Measurements from ENCODE around the gene SRPRB.

DNA sequence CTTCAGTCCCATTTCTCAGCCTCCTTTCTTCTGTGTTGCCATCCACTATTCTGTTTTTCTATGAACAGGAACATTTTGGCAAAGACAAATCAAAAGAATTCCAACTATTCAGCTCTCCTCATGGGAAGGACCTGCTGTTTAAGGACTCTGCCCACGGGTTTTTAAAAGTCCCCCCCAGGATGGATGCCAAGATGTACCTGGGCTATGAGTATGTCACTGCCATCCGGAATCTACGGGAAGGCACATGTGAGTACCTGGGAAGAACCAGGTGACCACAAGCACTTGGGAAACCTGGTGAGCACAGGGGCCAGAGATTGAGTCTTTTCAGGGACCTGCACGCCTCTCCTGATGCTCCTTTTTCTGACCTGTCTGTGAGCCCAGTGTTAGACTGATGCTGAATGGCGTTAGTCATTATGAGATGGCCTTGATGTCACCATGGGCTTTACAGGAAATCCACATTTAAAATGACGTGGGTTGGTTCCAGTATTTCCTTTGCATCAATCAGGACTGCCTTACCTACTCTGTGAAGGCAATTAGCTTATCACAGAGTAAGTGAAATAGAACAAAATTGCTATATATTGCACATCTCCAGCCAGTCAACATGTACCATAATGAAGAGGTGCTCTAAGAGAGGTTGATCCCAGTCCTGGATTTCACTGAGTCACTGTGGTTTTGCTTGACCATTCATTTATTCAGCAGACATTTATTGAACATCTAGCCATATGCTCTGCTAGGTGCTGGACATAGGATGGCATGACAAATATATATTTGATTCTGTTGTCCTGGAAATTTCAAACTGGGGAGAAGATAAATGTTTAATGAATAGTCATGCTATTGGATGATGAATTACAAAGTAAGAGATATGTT, 47.7 kb upstream of the SRPRB start:
- no peak for TF ChIP-seq EZH2 (IDR thresholded peaks at IDR 0.05; ENCODE audit: insufficient read depth, poor library complexity, severe bottlenecking)
- no peak for TF ChIP-seq EZH2phosphoT487 (IDR thresholded peaks at IDR 0.05; ENCODE audit: insufficient read depth, low read depth)
